ENCODE results near the gene EEFSEC. TPM values are rescaled to one million over a fixed set of nuclear protein-coding genes. Genes with fewer than 3 reads are reported as not detected.

The EEFSEC gene
- total and polyA plus RNA-seq, 2 of the 4 experiments (the other 2 are of a cell fraction): 4.5 to 9.3 TPM

DNA sequence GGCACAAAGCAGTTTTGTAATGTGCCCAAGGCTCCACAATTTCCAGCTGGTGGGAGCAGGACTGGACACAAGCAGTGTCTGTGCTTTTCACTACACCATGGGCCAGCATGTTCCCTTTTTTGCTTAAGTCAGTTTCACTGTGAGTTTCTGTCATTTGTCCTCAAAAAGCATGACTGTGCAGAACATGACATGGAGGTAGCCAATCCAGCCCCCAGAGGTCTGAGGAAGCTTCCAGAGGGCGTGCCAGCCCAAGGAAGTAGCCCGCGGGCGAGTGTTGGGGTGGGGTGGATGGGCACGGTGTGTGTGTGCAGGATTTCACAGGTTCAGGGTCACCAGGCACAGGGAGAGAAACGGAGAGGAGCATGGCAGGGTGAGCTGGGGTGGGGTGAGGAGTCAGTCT lies 8.0 kb upstream of the EEFSEC start:
- no peak overlapping the region for H3K23ac ChIP-seq (ENCODE audit: low read depth, low read length)
- in situ Hi-C loops (cut with MboI; ENCODE audit: low sequenced_read_pairs) (no loop called here), intact Hi-C loops (cut with micrococcal nuclease) (no loop called here), dilution Hi-C loops (cut with HindIII; ENCODE audit: low sequenced_read_pairs, unreplicated experiment) (no loop called here)
- no peak overlapping the region for H3K4ac ChIP-seq (ENCODE audit: low read depth, low read length)
- ChIA-PET POLR2A (ENCODE audit: unreplicated experiment) (no interaction called here), CTCF (no interaction called here)
- H2BK20ac ChIP-seq (ENCODE audit: low read depth, low read length): no peak overlapping the region
- H3K27me3 ChIP-seq (ENCODE audit: control insufficient read depth, insufficient read depth, low read length): peaks cover 7% of the 10 kb centered on the region
- no peak for DNase-seq
- no peak overlapping the region for H2AK5ac ChIP-seq (ENCODE audit: low read depth, low read length)
- no peak overlapping the region for H3K9ac ChIP-seq (ENCODE audit: low read depth, low read length)
- no peaks in the 10 kb centered on the region for H3K36me3 ChIP-seq (ENCODE audit: control insufficient read depth, insufficient read depth, low read length)
- no peaks in the 10 kb centered on the region for H4K20me1 ChIP-seq (ENCODE audit: insufficient read depth, low read length)
- H3K4me3 ChIP-seq (ENCODE audit: insufficient read depth, low read depth, low read length): no peak overlapping the region
- no peak overlapping the region for H2BK15ac ChIP-seq (ENCODE audit: low read depth, low read length)
- no peak overlapping the region for H2BK120ac ChIP-seq (ENCODE audit: low read depth, low read length)
- H3K14ac ChIP-seq (replicated peaks; ENCODE audit: low read depth, low read length): no peak overlapping the region
- ATAC-seq (ENCODE audit: low read depth): no peak
- H2AFZ ChIP-seq (replicated peaks; ENCODE audit: low read length, poor library complexity): no peak overlapping the region
- H4K8ac ChIP-seq (ENCODE audit: low read depth in 2 of 2, low read length in 2 of 2): no peak overlapping the region
- H3K4me1 ChIP-seq (ENCODE audit: control insufficient read depth, insufficient read depth, low read length): no peaks in the 10 kb centered on the region; the same call in 1 of the 2 replicates
- peak overlapping the region; percentile 71 for H2AK9ac ChIP-seq (replicated peaks; ENCODE audit: low read depth, low read length, poor library complexity)
- no peak overlapping the region for H3K56ac ChIP-seq (ENCODE audit: extremely low read depth, insufficient read depth, low read length)
- BruUV-seq (replicated peaks): no TSS peak
- no peak overlapping the region for H3K18ac ChIP-seq (ENCODE audit: low read depth, low read length)
- peaks cover 8% of the 10 kb centered on the region; the same call in 1 of the 2 replicates for H3K9me1 ChIP-seq (ENCODE audit: insufficient read depth, low read length)
- 82% methylated on average over 4 of the region's 6 CpGs; no CpG with 5 or more reads in 1 of the 2 experiments for WGBS, 2 experiments (ENCODE audit: extremely low coverage in 2 of 2, insufficient read length in 1 of 2)
- H3K27ac ChIP-seq (ENCODE audit: insufficient read depth, low read length): no peak overlapping the region
- no peak overlapping the region for H4K5ac ChIP-seq (ENCODE audit: low read depth, low read length)
- no peaks in the 10 kb centered on the region for H3K79me1 ChIP-seq (ENCODE audit: low read depth in 1 of 2, low read length in 2 of 2)
- no peak overlapping the region for H2BK5ac ChIP-seq (ENCODE audit: low read depth, low read length, poor library complexity, severe bottlenecking)
- H4K91ac ChIP-seq (ENCODE audit: insufficient read depth, low read depth, low read length): no peak overlapping the region
- no peaks in the 10 kb centered on the region for H3K9me3 ChIP-seq (ENCODE audit: control insufficient read depth, insufficient read depth, low read length)
- H3K4me2 ChIP-seq (ENCODE audit: low read depth, low read length): no peak overlapping the region
- TF ChIP-seq RAD21 (IDR thresholded peaks at IDR 0.05; ENCODE audit: low read length) (no peak), NFE2L2 (IDR thresholded peaks at IDR 0.05; ENCODE audit: low read depth, low read length) (peak; percentile 47; the same call in 1 of the 2 replicates), SMC3 (IDR thresholded peaks at IDR 0.05; ENCODE audit: low read depth, low read length) (no peak)
